GM21381 (cell line): ENCODE measurements around the gene CPTP.
A peak's percentile ranks its signal among the peaks of the same experiment; 100 is the strongest.

ENCODE experiments used
- ATAC-seq: cut with Tn5 transposase; IDR thresholded peaks from one replicate; pipeline ENCODE4 v1.9.1; 2021; ENCODE audit warnings: mild to moderate bottlenecking, moderate library complexity; ENCODE audit not compliant: unreplicated experiment

CPTP gene

DNA sequence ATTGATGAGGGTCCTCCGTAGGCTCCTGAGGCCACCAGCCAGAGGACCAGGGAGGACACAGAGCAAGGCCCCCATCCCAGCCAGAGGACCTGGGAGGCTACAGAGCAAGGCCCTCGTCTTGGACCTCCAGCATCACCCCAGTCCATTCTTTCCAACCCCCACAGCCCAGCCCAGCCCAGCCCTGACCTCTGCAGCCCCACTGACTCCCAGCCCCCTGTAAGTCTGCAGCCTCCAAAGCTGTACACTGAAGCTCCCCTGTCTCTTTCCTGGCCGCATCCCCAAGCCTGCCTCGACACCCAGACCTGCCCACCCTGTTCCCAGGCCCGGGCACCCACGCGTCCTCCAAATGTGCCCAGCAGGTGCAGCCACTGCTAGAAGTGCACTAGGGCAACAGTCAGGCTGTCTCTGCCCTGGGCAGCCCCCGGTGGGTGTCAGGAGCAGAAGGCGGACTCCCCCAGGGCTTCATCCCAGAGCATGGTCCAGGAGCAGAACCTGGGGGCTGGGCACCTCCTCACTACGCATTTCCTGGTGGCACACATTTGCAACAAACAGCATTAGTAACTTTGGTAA, 22.5 kb downstream of the CPTP start:
- no peak for ATAC-seq

DNA sequence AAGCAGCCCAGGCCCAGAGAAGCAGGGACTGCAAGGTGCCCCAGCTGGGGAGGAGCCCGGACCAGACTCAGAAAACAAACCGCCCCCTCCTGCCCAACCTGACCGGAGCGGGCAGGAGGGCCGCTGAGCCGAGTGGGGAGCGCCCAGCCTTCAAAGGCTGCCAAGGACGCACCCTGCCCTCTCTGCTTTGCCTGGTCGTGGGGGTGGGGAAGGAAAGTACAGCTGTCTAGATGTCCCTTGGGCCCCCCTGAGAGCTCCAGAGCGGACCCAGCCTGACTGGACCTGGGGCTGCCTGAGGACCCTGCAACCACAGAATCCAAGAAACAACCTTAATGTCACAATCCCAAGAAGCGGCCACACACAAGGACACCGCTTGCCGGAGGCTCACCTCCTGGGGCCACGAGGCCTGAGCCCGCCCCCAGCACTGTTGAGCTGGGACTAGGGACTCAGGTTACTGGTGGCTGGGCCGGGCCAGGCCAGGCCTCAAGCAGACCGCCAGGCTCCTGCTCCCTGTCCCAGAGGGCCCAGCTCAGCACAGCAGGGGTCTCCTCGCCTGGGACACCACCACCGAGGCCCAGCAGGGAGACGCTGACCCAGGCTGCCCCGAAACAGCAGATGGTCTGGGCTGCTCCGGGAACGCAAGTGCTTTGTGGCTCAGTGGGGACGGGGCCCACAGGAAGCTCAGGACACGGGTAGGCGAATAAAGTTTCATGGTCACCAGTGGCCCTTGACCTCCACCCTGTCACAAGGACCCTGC, 23.2 kb downstream of the CPTP start:
- no peak for ATAC-seq

DNA sequence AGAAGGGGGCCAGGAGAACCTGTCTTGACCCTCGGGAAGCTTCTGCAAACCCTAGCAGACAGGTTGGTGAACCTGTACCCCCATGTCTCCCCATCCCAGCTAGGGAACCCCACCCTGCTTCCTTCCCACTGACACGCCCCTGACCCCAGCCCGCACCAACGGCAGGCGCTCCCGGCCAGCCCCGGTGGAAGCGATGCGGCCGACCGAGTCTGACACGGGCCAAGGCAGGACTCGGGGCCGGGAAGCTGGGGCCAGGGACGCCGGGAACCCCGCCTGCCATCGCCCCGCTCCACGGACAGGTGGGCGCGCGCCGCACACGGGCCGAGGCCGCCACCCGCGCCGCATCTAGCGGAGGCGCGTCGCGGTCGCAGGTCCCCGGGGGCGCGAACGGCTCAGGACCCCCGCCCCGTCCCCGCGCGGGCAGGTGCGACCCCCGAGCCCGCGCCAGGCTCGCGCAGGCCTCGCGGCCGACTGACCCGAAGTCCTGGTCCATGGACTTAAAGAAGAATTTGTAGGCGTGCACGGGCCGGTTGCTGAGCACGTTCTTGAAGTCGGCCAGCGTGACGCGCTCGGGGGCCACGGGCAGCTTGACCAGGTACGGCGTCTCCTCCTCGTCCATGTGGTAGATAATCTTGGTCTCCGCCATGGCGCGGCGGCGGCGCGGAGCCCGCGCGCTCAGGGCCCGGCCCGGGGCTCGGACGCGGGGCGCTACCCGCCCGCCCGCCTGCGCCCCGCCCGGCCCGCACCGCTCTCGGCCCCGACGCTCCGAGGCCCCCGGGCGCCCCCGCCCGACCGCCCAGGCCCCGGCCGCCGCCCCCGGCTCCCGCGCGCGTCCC, 24.0 kb downstream of the CPTP start:
- ATAC-seq, result peak; percentile 36

DNA sequence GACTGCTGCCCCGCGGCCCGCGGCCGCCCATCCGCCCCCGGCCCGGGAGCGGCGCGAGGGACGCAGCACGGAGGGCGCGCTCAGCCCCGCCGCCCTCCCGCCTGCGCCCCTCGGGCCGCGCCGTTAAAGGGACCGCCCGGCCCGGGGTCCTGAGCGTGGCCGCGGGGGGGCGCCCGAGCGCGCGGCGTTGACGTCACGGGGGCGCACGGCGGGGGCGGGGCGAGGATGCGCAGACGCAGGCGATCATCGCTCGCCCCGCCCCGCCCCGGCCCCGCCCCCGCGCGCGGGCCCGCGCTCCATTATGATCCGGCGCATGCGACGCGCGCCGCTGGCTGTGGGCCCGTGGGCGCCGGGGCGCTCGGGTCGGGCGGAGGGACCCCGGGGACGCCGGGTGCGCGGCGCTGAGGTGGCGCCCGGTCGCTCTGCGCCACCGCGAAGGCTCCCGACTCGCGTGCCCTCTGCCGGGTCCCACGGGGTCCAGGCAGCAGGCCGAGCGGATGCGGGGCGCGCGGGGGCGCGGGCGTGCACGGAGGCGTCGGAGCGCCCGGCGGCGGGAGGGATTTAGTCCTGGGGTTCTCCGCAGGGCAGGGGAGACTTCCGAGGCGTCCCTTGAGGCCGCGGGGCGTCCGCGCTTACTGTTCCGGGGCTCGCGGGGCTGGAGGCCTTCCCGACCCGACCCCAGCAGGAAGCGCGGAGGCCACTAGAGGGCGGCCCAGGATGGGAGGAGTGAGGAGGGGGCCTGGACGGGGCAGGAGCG, 24.8 kb downstream of the CPTP start, which contains the start of gene DVL1:
Gene DVL1, minus strand, starts transcription at position 163 of the 757 bp plus-strand sequence. CDS start 353 bp downstream, outside the sequence.
- ATAC-seq, result peak; percentile 64

DNA sequence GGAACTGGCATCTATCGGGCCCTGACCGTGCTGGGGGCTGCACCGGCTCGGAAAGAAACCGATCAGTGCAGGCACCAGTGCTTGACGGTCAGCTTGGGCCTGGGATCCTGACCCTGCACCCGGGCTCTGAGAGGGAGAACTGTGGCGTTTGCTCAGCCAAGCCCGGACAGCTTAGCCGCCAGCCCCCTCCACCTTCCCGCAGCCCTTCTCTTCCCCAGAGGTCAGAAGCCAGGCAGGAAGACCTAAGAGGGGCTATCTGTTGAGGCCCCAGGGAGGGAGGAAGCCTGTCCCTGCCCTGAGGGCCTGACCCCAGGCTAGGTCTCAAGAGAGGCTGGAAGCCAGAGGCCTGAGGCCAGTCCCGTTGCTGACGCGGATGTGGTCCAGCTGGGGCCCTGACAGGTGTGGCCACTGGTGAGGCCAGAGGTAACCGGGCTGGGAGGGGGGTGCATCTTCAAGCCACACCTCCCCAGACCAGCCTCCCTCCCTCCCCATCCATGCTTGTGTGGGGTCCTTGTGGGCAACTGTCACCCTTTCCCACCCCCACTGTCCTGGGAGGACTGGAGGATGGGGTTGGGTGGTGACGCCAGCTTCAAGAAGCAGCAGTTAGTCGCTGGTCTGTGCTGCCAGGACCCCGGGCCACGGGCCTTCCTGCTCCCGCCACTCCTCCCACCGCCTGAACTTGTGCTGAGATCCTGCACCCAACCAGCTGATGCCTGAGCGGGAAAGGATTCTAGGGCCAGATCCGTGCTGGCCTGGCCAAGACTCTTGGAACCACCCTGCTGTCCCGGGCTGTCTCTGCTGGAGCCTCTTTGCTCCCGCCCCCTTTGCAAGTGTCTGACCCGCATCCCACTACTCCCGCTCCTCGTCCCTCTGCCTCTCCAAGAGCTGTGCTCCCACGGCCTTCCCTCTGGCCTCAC, 27.2 kb downstream of the CPTP start:
- ATAC-seq, result no peak

DNA sequence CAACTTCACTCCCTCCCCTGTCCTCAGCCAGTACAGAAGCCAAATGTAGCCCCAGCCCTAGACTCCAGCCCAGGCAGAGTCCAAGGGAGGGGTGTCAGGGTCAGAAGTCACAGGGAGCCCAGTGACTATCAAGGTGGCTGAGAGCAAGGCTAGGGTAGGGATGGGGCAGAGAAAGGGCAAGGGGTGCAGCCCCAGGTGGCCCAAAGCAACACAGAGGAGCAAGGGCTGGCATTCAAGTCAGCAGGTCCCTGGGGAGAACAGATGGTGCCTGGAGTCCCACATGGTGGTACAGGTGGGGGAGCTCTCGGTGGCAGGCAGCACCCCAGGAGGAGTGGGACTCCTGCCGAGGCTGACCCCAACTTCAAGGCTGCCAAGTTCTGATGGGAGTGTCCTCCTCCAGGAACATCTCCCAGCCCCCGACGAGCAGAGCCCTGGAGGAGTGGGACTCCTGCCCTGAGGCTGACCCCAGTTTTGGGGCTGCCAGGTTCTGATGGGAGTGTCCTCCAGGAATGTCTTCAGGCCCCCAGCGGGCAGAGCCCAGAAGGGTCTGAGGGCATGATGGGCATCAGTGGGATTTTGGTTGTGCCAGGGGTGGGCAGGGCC, 28.3 kb downstream of the CPTP start:
- no peak for ATAC-seq

DNA sequence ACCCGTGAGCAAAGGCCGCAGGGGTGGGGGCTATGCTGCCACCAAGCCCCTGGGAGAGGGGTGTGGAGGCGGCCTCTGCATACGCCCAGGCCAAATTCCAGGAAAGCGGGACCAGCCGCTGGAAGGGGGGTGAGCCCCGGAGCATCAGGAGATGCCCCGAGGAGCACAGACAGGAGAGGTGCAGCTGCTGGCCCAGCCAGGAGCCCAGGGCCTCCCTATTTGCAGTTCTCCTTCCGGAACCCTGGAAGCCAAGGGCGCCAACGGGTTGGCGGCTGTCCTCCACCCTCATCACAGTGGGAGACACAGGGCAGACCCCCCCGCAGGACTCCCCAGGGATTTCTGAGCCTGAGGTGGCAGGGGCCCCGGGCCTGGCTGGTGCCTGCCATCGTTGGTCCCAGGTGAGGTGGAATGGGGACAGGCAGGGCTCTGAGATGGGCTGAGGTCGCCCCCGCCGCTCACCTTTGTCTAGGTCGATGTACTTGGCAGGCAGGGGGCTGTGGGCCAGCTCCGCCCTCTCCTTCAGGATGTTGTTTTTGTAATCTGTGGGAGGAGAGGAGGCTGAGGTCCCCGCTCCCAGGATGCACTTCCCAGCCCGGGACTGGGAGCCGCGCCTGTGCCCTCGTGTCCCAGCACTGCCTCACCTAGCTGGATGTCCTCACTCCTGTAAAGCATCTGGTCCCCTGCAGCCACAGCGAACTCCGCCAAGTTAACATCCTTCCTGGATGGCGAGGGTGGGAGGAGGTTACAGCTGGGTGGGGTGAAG, 29.0 kb downstream of the CPTP start:
- no peak for ATAC-seq

DNA sequence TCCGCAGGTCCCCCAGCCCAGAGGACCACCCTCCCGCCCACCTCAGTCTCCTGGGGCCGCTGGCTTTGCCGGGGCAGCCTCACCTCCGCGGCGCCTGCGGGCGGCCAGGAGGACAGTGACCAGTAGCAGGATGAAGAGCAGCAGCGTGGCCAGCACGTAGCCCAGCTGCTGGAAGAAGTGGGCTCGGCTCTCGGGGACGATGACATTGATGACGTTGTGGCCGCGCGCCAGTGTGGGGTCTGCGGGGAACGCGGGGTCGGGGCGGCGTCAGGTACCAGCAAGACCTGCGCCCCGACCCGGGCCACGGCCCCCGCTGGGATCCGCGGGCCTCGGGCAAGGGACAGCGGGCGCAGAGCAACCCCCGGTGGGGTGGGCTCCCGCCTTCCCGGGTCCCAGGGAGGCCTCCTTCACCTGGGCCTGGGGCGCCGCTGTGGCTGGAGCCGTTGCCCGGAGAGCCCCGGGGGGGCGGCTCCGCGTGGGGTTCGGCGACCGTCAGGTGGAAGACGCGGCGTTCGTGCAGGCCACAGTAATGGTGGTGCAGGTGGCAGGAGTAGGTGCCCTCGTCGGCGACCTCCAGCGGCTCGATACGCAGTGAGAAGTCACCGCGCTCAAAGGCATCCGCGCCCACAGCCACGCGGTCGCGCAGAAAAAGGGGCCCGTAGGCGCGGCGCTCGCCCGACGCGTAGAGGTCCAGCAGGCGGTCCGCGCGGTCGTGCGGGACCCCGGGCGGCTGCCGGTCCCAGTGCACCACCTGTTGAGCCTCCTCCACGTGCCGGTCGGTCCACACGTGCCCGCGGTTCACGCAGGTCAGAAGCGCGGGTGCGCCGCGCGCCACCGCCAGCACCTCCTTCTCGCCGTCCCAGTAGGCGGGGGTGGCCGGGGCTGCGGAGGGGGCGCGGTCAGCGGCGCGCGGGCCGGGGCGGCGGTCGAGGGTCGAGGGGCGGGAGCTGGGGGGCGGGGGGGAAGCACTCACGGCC, 30.0 kb downstream of the CPTP start:
- ATAC-seq, result no peak

DNA sequence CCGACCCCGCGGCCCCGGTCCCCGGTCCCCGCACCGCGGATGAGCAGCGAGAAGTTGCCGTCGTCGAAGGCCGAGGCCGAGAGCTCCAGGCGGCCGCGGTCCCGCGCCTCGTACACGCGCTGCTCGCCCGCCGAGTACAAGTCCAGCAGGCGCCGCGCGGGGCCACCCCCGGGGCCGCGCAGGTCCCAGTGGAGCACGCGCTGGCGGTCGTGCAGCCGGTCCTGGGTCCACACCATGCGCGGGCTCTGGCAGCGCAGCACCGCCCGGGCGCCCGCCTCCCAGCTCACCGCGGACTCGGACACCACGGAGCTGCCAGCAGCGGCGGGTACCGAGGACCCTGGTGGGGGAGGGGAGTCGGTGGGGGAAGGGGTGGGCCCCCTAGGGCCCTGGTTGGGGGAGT, 30.8 kb downstream of the CPTP start:
- ATAC-seq, result no peak

DNA sequence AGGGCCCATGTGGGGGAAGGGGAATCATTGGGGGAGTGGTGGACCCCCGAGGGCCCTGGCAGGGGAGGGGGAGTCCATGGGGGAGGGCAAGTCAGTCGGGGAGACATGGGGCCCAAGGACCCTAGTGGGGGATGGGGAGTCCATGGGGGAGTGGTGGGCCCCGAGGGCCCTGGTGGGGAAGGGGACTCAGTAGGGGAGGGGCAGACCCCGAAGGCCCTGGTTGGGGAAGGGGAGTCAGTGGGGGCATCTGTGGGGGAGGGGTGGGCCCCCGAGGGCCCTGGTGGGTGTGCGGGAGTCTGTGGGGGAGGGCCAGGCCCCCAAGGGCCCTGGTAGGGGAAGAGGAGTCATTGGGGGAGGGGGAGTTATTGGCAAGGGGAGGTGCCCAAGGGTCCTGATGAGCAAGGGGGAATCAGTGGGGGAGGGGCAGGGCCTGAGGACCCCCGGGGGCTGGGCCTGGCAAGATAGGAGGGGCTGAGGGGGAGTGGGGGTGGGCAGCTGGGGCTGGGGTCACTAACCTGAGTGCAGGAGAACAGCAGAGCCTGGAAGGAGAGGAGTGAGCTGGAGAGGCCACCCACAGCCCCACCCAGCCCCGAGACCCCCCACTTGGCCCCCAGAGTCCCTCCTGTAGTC, 31.7 kb downstream of the CPTP start:
- ATAC-seq, result no peak

DNA sequence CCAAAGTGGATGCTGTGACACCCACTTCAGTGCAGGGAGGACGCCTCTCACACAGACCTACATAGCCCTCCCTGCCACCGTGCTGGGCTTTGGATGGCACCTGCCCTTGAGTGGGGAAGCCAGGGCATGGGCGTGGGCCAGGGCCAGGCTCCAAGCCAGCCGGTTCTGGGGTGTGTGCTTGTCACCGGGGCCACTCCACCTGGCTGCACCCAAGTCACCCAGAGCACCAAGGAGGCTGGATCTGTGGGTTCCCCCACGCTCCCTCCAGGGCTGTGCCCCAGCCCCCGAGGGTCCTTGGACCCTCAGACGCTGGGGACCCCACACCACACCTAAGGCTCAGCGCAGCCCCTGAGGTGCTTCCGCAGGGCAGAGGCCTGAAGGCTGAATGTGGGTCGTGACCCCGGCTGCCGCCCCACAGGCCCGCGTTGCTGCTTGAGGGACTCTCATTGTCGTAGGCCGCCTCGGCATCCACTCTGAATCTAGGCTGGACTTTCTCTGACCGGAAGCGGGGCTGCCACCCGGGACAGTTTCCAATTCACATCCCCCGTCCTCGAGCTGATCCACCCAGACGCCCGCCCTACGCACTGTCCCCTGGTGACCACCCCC, 32.3 kb downstream of the CPTP start:
- no peak for ATAC-seq

DNA sequence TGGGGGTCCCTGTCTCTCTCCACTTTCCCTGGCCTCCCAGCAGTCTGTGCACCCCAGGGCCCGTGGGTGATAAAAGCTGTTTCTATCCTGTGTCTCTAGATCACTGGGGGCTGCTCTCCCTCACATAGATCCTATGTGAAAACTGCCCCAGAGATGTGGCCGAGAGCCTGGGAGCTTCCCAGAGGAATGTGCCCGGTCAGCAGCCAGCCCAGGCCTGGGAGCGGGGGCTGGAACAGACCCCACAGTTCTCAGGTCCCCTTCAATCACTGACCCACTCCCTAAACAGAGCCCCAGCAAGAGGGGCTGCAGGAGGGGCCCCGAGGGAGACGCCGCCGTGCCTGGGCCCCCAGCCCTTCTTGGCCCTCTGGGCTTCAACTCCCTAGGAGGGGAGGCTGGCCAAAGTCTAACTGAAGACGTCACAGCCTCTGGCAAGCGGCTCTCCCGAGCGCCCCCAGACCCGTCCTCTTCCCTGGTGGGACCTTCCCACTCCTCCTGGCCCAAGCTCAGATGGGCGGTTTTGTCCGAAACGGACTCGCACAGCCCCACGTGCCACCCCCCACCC, 33.4 kb downstream of the CPTP start:
- ATAC-seq, result no peak

DNA sequence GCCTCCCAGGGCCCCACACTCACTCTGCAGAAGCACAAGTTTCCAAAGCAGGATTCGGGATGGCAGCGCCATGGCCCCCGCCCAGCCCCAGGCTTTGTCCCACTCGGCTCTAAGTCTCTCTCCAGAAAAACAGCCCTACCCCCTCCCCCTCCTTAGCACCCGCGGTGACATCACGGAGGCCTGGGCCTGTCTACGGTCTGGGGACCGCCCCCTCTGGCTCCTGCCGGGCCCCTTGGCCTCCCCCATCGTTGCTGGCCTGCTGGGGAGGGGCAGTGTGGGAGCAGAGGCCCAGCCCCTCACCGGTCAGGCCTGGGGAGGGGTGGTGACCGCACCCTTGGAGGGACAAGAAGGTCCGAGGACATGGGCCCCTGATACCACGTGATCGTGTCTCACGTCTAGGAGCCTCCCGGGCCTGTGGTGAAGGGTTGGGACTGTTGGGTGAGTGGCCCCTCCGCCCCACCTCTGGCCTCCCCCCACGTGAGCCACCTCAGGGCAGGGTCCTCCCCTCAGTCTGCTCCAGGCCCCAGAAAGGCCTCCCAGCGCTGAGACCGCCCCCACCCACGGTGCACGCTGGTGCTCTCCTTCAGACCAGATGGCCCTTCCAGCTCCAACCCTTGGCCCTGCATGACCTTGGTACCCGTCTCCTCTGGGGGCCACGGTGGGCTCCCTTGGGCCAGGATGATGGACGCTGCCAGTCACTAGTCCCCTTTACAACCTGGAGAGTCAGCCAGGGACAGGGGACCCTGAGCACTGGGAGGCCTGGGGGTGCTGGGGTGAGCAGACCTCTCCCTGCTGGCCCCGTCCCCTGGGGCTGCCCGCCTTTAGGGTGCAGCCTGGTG, 34.0 kb downstream of the CPTP start, which contains the start of gene MXRA8:
Gene MXRA8, minus strand, starts transcription at position 123 of the 839 bp plus-strand sequence. Its CDS starts 51 bp downstream, at position 72.
- ATAC-seq, result no peak

DNA sequence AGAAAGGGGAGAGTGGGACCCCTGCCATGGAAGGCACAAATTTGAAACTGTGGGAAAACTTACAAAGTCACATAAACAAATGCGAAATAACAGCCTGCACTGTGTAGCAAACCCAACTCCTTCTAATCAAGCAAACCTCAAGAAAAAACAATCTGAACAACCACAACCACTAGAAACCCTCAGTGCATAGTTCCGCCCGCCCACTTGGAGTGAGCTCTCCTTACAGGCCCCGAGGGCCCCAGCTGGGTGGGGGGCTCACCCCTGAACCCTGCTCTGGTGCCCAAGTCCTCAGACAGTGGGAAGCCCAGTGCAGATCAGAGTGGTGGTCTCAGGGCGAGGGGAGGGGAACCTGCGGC, 34.7 kb downstream of the CPTP start:
- no peak for ATAC-seq

DNA sequence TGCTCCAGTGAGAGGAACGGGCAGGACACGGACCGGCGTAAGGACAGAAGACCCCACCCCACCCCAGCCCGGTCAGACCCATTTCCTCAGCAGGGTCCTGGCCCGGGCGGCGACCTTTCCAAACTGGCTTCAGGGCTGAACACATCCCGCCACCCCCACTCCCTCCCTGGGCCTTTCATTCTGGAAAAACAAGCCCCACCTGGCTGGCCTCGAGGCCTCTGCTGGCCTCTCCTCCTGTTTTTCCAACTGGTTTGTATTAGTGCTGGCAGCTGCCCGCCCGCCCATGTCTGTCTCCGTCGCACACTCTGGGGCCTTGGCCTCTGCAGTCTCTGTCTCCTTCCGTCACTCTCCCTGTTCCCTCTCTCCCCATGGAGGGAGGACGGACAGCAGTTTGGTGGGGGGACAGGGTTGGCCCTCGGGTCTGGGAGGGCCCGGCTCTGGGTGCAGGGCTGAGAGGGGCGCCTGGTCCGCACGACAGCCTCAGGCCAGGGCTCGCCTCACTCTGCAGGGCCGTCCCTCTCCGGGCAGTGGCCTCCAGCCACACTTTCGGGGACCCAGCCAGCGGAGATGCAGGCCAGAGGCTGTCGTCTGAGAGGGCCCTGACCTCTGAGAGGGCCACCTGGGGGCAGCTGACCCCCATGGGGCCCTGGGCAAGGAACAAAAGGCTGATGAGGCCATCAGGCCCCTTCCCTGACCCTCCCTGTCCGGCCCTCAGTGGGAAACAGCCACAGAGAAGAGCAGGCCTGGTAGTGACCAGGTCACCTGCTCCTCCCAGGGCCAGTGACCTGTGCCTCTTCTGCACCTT, 35.3 kb downstream of the CPTP start:
- no peak for ATAC-seq
